ENCODE results near the gene PAK6.

The PAK6 gene

DNA sequence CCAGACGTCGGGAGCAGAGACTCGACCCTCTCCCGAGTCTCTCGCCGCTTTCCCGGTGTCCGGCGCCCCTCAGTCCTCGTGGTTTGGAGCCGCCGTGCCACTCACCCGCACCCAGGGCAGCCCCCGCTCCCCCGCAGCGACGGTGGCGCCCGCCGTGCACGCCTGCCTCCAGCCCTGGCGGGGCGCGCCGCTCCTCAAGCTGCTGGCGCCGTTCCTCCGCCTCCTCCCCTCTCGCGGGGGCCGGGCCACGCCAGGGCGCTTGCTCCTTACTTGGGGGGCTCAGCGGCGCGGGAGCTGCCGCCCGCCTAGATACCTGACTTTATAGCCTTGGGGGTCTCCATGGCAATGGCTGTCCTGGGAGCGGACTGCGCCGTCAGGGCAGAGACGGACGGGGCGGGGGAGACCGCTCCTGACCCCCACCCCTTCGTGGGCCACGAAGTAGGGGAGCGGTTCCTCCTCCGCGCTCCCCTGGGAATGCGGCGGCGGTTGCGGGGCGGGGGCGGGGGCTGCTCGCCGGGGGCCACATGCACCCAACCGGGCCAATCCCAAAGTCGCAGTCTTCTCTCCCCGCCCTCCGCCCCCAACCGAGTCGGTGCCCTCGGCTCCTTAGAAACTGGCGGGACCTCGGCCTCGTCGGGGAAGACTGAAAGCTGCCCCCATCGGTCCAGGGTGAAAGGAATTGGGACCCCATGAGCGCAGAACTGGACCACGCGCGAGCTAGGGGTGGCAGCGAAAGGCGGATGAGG is 44.2 kb downstream of the PAK6 start, which contains the start of gene ANKRD63:
TSS of gene ANKRD63 (minus strand) at position 196 of the 746 bp plus-strand sequence. CDS start 478 bp downstream, outside the sequence.
- H3K4me3 ChIP-seq (ENCODE audit: low read depth, low read length): peak within 1 kb of the TSS; percentile 15
- in situ Hi-C loops (cut with HindIII; ENCODE audit: low sequenced_read_pairs): loop anchor here (25.0 kb wide), 1 partner anchor 129 kb away; the partner anchor contains the start of gene IVD
- no peak for DNase-seq (ENCODE audit: low read depth, low spot score)
- TF ChIP-seq, protein P1, sequence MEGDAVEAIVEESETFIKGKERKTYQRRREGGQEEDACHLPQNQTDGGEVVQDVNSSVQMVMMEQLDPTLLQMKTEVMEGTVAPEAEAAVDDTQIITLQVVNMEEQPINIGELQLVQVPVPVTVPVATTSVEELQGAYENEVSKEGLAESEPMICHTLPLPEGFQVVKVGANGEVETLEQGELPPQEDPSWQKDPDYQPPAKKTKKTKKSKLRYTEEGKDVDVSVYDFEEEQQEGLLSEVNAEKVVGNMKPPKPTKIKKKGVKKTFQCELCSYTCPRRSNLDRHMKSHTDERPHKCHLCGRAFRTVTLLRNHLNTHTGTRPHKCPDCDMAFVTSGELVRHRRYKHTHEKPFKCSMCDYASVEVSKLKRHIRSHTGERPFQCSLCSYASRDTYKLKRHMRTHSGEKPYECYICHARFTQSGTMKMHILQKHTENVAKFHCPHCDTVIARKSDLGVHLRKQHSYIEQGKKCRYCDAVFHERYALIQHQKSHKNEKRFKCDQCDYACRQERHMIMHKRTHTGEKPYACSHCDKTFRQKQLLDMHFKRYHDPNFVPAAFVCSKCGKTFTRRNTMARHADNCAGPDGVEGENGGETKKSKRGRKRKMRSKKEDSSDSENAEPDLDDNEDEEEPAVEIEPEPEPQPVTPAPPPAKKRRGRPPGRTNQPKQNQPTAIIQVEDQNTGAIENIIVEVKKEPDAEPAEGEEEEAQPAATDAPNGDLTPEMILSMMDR (IDR thresholded peaks at IDR 0.05; ENCODE audit: low read depth, low read length): no peak

DNA sequence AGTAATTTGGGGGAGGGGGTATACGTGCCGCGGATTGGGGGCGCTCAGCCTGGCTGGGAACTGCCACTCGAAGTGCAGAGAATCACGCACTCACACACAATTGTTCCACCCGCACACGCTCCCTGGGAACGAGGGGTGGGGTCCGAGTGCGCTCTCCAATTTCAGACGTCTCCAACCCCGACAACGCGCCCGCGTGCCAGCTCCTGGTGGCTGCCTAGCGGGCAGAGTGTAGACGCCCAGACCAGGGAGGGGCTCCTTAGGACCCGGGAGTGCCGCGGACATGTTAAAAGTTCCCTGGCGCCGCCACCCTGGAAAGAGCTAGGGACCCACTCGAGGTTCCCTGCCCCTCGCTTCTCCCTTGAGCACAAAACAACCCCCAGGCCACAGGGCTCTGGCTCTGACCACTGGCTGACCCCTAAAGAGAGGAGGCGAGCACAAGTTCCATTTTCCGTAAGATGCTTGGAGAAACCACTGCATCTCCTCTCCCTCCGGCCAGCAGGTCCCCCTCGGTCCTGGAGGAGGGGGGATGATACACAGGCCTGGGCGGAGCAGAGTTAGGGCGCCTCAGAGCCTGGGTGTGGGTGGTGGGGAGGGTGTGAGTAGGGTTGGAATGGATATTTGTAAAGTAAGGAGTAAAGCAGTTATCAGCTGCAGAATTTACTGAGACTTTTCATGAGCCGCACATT is 44.9 kb downstream of the PAK6 start:
- TF ChIP-seq, protein P1 (IDR thresholded peaks at IDR 0.05; ENCODE audit: low read depth, low read length): no peak
- no peak overlapping the region for H3K4me3 ChIP-seq (ENCODE audit: low read depth, low read length)
- in situ Hi-C loops (cut with HindIII; ENCODE audit: low sequenced_read_pairs): loop anchor here (25.0 kb wide), 1 partner anchor 129 kb away; the partner anchor contains the start of gene IVD
- DNase-seq (ENCODE audit: low read depth, low spot score): no peak

DNA sequence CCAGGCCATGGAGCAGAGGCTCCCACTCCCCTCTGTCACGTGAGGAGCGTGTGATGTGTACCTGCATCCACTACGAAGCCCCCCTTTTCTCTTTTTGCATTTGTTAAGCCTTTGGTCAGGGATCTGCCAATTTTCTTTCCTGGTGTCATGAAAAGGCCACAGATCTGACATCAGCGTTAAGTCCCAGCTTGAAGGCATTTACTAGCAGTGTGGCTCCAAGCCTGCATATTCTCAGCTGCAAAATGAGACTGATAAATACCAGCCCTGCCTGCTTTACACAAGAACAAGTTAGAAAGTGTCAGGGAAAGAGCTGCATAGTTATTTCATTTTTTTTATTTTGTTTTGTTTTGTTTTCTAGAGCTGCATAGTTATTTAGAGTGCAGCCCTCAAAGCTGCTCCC is 46.3 kb downstream of the PAK6 start:
- TF ChIP-seq, protein P1 (IDR thresholded peaks at IDR 0.05; ENCODE audit: low read depth, low read length): no peak
- DNase-seq (ENCODE audit: low read depth, low spot score): peak; percentile 29
- H3K4me3 ChIP-seq (ENCODE audit: low read depth, low read length): no peak overlapping the region
- in situ Hi-C loops (cut with HindIII; ENCODE audit: low sequenced_read_pairs): loop anchor here (25.0 kb wide), 1 partner anchor 127 kb away; the partner anchor contains the start of gene IVD

DNA sequence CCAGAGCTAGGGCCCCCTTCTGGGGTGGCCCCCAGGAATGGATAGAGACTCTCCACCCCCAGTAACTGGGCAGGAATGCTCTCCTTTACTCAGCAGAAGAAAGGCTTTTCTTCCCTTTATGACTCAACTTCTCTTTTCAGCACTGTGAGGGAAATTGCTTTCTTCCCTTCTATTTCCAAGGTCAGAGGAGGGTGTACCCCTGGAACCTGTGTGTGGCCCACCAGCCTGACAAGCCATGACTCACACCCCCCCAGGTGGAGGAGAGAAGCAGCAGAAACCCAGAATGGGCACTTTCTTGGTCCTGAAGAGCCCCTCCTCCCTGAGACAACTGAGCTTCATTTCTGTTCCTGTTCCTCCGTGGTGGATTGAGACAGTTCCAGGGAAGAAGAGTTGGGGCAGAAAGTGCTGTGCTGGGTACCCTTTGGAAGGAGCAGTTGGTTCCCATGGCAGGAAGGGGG is 46.7 kb downstream of the PAK6 start:
- no peak for DNase-seq (ENCODE audit: low read depth, low spot score)
- no peak overlapping the region for H3K4me3 ChIP-seq (ENCODE audit: low read depth, low read length)
- in situ Hi-C loops (cut with HindIII; ENCODE audit: low sequenced_read_pairs): loop anchor here (25.0 kb wide), 1 partner anchor 127 kb away; the partner anchor contains the start of gene IVD
- TF ChIP-seq, protein P1 (IDR thresholded peaks at IDR 0.05; ENCODE audit: low read depth, low read length): no peak

DNA sequence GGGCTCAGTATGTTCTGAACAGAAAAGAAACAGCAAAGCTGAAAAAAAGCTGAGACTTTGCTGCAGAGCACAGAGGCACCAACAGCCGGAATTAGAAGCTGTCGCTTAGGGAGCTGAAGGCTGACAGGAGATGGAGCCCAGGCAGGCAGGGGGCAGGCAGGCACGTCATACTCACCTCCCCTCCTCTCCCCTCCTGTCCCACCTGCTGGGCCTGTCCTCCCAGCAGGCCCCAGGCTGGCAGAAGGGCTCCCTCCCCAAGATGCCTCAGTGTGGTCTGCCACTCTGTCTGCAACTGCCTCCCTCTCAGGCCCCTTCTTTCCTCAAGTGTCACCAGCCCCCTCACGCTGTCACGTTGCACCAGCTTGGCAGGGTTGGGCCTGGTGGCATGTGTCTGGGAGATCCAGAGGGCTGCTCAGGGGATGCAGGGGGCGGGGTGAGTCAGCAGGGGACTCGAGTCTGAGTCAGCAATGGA is 47.2 kb downstream of the PAK6 start:
- in situ Hi-C loops (cut with HindIII; ENCODE audit: low sequenced_read_pairs): loop anchor here (25.0 kb wide), 1 partner anchor 126 kb away; the partner anchor contains the start of gene IVD
- H3K4me3 ChIP-seq (ENCODE audit: low read depth, low read length): no peak overlapping the region
- TF ChIP-seq, protein P1 (IDR thresholded peaks at IDR 0.05; ENCODE audit: low read depth, low read length): no peak
- no peak for DNase-seq (ENCODE audit: low read depth, low spot score)

DNA sequence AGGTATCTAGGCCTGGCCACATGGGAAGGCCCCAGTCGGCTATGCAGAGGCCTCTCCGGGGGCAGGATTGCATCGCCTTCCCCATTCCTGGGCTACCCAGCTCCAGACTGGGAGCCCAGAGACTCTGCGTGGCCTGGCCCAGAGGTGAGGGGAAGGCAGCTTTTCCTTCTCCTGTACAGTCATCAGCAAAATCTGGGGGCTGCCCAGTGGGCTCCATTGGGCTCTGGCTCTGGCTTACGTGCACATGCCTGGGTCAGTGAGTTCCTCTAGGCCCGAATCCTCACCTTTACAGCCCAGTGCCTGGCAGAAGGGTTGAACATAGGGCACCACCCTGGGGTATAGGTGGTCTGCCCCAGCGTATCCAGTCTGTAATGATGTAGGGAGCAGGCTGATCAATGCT is 47.9 kb downstream of the PAK6 start:
- DNase-seq (ENCODE audit: low read depth, low spot score): no peak
- no peak overlapping the region for H3K4me3 ChIP-seq (ENCODE audit: low read depth, low read length)
- in situ Hi-C loops (cut with HindIII; ENCODE audit: low sequenced_read_pairs): loop anchor here (25.0 kb wide), 1 partner anchor 126 kb away; the partner anchor contains the start of gene IVD
- TF ChIP-seq, protein P1 (IDR thresholded peaks at IDR 0.05; ENCODE audit: low read depth, low read length): no peak
